HT-29 (cell line): ENCODE results near the gene KLRF2. TPM values are rescaled to one million over a fixed set of nuclear protein-coding genes. Genes with fewer than 3 reads are reported as not detected.

Source experiments
- DNase-seq: peaks from one replicate; pipeline ENCODE4 v3.0.0-alpha.2; 2015; ENCODE audit warnings: low spot score
- total RNA-seq: library from RNA; depleted of rRNA; stranded (reverse); fragments of >200 nt; shearing (Covaris generic); gene quantifications from 2 replicates; pipeline ENCODE4 v1.2.3, GENCODE V29; 2014

The KLRF2 gene
- total RNA-seq, 1 experiment from 2014 or later: not detected

DNA sequence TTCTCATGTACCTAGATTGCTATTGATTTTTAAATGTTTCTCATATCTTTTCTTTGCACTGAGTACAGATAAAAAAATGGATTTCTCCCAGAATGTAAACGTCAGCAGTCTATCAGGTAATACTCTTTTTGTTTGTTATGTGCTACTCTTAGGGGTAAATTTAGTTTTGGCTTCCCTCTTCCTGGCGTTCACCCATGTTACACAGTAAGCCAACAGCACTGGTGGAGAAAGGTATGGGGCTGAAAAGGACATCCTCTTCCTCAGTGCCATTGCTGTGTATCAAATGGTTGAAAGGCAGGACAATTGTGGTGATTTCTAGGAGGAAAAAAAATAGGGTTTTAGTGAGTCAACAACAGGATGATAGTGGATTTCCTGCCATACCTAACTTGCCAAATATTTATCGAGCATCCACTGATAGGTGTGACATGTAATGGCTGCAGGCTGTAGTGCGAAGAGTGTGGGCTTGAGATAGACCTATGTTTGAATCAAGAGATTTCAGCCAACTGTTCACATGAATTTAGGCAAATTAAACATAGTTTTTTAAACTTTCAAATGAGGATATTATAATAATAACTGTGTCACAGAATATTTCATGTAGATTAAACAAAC, 7.5 kb downstream of the KLRF2 start:
- no peak for DNase-seq

DNA sequence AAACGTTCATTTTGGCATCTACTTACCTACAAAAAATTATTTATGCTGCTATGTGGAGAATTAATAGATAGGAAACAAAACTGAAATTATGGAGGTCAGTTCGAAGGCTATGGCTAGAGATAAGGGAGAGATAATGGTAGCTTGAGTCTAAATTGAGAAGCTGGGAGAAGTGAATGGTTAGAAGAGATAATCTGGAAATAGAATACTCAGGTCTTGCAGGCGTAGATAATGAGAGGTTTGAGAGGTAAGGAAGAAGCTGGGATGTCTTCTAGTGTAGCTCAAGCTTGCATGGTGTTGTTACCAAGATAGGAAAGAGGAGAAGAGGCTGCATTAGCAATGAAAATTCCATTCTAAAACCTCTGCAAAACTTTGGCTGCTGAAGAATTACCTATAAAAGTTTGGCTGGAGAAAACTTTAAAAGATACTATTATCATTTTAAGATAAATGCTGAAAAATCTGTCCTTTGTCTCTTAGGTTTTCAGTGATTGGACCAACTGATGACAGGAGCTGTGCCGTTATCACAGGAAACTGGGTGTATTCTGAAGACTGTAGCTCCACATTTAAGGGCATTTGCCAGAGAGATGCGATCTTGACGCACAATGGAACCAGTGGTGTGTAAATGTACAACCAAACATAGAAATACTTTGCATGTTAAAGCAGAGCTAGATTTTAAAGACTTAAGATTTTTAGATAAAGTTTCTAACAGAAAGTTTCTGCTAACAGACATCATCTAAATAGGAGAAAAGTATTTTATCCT, 14.1 kb downstream of the KLRF2 start:
- no peak for DNase-seq

DNA sequence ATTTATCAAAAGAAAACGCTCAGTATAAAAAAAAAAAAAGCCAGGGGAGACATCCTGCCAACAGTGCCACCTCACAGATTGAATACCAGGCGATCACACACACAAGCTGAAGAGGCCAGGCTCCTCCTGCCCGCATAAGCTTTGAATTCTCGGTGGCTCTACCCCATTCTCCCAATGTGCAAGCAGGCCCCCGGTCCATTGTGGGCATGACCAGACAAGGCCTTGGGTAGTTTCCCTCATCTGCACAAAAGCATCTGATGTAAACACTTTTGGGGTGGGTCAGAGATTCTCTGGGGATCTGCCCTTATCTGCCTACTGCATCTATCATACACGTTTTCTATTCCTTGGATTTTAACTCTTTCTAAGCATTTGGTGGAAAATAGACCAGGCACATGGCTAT, 16.2 kb downstream of the KLRF2 start:
- DNase-seq: no peak

DNA sequence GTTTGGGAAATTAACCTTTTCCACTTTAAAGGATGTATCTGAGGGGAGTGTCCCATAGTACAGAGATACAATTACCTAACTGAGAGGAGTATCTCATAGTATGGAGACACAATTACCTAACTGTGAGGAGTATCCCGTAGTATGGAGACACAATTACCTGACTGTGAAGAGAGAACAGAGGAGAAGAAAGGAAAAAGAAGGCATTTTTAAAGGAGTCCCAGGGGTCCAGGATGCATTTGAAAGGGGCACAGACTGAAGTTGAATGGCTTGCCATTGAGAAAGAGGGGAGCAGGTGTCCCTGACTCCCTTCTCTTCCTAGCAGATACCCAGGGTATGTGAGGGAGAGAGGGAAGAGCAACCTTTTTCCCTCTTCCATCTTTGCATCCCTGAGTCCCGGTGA, 17.9 kb downstream of the KLRF2 start:
- no peak for DNase-seq

DNA sequence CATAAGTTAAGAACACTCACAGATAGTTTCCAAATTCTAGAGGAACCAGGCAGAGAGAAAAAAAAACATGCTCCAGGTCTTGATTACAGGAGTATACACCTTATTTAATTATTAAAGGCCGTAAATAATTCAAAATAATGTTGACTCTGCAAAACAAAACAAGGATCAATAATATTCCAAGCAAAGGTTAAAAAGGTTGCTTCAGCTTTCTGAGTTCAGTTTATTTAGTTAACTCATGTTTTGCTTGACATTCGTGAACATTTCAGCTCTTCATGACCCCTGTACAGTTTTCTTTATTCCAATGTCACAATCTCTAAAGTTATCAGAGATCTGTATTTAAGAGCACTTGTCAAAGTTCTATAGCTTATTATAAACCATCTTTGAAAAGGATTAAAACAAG, 19.6 kb downstream of the KLRF2 start:
- DNase-seq: no peak

DNA sequence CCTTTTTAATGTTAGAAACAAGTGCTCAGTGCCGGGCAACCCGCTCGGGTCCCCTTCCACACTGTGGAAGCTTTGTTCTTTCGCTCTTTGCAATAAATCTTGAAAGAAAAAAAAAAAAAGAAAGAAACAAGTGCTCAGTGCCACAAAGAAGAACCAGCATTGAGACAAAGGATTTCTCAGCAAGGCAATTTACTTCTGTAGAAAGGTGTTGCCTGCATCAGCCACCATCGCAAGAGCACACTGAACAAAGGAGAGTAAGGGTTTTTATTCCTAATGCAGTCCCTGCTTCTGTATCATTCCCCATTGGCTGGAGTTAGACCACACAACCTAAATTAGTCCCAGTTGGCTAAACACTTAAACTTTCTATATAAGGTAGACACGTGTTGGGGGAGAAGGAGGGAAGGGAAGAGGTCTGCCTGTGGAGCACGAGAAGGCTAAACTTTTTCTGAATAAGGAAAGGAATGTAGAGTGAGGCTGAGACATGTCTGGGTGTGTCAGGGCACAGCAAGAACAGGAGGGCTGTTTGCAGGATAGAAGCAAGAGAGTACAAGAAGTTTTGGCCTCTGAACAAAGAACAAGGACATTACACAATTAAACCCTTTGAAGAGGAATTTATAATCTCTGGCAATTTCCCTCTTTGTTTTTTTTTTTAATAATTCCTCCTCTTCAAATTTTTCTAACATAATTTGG, 21.4 kb downstream of the KLRF2 start:
- no peak for DNase-seq

DNA sequence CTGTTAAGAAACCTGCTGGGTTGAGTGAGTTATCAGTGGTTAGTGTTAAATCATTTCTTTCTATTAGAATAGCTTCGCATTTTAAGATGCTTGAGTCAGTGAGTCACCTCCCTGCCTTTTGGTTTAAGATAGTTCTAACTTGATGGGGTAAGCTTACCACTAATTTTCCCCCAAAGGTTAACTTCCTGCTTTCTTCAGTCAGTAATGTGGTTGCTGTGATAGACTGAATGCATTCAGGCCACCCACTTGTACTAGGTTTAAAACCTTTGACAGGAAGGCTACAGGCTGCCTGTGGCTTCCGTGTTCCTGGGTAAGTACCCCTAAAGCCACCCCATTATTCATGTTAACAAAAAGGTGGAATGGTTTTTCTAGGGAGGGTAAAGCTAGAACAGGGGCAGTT, 25.6 kb downstream of the KLRF2 start:
- no peak for DNase-seq

DNA sequence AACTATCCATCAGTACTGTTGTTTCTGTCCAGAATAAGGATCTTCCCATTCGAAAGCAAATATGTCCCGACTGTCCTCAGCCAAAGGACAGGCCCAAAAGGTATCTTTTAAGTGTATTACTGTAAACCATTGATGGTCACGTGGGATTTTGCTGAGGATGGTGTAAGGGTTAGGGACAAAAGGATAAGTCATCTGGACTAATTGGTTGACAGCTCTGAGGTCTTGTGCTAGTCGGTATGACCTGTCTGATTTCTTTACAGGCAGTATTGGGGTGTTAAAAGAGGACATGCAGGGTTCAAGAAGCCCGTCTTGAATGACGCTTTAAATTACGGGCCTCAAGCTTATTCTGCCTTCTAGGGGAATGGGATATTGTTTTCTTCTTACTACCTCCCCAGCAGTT, 26.5 kb downstream of the KLRF2 start:
- no peak for DNase-seq

DNA sequence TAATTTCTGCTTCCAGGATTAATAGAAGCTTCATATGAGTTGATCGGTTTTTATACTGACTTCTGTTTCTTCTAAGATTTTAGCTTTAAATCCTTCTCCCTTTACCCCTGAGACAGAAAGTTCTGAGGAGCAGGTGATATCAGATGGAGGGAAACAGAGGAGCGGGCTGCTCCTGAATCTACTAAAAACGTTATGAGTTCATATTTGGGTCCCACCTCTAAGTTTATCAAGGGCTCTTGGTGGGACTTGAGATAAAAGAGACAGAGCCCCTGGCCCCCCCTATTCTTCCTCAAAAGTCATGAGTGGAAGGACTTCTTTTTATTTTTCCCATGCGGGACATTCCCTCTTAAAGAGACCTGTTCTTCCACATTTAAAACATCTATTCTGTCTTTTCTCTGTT, 27.1 kb downstream of the KLRF2 start:
- no peak for DNase-seq

DNA sequence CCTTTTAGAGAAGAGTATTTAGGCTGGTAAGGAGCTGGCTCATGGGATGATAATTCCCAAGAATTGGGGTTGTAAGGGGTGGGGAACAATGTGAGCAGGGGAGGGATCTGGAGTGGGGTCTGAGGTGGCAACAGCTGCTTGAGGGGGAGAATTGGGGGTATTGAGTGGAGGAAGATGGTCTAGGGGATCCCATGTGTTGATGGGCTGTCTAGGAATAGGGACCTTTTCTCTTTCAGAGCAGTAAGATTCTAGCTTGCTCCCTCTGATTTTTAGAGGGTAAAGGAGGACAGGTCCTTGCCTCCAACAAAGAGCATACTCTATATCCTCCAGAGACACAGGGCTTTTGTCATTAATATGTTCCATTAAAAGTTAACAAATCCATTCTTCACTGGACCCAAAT, 28.4 kb downstream of the KLRF2 start:
- DNase-seq: no peak

DNA sequence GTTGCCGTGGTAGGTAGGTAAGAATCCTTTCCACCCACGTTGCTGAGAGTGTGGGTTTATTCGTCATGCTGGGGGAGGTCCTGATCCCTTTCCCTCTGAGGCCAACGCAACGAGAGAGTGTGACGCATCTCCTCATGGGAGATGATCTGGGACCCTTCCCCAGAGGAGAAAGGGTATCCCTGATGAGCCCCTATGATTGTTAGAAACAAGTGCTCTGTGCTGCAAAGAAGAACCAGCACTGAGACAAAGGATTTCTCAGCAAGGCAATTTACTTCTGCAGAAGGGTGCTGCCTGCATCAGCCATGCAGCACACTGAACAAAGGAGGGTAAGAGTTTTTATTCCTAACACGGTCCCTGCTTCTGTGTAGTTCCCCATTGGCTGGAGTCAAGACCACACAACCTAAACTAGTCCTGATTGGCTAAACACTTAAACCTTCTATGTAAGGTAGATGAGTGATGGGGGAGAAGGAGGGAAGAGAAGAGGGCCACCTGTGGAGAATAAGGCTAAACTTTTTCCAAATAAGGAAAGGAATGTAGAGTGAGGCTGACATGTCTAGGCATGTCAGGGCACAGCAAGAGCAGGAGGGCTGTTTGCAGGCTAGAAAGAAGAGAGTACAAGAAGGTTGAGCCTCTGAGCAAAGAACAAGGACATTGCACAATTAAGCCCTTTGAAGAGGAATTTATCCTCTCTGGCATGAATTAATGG, 29.6 kb downstream of the KLRF2 start:
- DNase-seq: no peak

DNA sequence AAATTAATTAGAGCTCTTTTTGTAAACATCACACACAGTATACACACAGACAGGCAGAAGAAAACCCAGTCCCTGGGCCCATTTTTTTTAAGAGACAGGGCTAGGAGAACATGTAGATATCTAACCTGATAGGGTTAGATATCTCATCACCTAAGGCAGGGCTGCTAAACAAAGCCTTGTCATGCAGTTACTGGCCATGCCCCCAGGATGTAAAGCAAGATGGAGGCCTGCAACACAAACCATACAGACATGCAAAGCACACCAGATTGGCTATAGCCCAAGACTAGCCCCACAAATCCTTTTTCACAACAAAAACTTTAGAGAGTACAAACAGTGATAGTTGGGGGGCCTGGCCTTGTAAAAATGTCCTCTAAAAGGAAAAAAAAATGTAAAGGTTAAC, 30.4 kb downstream of the KLRF2 start:
- DNase-seq: no peak

DNA sequence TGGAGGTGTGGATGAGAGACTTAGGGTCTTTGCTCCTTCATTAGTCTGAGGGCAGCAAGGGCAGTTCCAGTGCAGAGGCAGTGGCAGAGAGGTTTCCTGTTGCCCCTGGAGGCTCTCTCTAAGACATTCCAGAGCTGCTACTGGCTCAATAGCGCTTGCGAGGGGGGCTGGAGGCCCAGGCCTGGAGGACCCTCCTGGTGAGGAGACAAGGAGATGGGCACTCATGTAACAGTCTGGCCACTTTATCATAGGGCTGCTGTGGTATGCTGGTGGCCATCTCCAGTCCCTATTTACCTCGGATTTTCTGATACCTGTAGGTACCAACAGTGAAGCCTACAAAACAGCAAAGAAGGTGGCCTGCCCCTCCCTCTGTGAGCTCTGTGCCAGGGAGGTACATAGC, 38.2 kb downstream of the KLRF2 start:
- no peak for DNase-seq

DNA sequence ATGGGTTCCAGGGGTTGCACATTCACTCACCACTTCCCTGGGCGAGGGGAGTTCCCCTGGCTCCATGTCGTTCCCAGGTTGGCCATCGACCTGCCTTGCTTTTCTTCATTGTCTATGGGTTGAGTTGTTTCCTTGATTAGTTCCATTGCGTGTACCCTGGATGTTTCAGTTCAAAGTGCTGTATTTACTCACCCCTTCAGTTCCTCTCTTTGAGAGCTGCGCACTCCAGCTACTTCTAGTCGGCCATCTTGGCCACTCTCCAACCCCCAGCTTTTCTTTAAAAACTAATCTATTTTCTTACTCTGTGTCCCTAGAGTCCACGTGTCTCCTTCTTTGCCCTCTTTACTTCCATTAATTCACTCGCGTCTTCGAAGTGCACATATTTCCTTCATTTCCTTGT, 39.2 kb downstream of the KLRF2 start:
- no peak for DNase-seq

DNA sequence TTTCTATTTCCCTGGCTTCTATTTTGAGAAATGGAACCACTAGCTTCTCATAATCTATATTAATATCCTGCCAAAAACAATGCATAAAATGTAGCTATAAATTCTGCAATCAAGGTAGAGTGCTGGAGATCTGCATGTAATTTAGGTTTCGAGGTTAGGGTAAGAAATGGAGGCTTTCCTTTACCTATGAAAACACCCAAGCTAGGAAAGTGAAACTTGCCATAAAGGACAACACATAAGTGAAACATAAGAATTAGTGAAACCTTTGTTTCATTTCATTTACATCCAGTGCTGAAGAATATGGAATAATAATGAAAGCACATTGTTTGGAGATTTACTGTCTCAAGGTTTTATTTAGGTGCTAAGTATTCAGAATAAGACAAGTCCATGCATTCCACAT, 41.1 kb downstream of the KLRF2 start:
- no peak for DNase-seq

DNA sequence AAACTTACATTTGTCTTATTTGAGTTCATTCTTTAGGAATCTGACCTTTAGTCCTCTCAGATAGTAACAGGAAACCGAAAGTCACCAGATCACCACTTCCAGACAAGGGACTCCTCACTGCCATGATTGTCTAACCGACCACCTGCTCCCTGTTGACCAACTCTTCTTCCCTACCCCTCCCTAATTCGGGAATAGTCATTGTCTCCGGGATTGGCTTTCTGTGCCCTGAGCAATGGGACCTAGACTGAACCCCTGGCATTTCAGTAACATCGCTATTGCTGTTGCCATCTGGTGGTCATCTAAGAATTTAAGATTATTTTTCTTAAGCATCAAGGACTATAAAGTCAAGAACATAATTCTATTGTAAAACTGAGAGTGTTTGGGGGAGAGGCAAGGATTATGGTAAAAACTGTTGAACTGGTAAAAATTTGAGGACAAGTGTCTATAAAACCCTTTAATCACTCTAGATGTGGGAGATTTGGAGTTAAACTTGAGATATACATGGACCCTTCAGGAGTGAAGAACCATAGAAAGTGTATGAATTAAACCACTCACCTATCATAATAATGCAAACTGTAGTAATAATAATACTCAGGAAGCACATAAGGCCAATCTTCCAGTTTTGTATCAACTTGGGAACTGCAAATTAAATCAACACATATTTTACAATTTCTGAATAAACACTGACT, 44.6 kb downstream of the KLRF2 start:
- DNase-seq: peak; percentile 46

DNA sequence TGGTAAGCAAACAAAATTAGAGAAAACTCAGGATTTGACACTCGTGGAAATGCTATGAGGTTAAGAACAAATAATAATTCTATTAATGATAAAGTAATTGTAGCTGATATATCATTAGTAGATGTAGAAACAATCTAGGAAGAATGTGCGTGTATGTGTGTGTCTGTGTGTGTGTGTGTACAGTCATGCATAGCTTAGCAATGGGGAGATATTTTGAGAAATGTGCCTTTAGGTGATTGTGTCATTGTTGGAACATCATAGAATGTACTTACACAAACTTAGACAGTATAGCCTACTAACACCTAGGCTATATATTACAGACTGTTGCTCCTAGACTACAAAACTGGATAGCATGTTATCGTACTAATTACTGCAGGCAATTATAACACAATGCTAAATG, 45.6 kb downstream of the KLRF2 start:
- DNase-seq: no peak

DNA sequence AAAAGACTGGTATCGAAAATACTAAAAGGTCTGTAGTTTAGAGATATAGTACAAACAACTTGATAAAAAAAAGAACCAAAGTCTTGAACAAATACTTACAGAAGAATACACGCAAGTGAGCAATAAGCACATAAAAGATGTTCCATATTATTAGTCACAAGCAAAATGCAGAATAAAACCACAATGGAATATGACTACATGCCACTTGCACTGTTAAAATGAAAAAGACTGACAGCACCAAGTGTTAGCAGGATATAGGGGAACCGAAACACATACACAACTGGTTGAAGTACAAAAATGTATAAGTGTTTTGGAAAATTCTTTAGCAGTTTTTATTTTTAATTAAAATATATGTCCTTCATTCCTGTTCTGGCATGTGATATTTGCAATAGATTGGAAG, 47.3 kb downstream of the KLRF2 start:
- no peak for DNase-seq

DNA sequence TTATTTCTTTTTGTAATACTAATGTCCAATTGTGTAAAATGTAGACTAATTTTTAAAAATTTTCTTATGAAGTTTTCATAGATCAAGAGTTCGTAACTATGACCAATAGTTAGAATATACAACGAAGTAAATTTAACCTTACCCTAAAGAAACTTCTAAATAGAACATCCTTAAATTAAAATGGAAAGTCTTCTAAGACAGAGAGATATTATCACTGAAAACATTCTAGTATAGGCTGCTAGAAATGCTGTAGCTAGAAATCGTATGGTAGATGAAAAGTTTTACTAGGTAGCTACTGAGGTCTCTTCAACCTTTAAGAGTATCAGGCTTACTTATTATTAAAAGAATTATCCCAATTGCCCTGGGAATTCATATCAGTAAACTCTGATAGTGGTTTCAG, 50.0 kb downstream of the KLRF2 start:
- no peak for DNase-seq

DNA sequence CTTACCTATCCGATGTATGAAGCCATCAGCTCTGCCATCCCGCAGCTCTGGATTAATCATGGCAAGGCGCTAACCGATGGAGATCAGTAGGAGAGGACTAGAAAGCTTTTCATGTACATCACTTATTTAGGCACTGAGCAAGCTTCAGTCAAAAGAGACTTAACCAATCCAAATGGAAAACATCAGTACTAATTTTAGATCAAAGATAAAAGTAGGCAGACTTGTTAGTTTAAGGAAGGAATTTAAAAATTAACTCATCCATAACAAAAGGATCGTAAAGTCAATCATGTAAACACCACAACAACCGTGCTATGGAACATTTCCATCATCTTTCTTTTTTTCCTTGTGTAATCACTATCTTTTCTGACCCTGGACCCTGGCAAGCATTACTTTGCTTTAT, 51.0 kb downstream of the KLRF2 start, which contains the start of gene CLEC2A:
CLEC2A (minus strand) TSS at position 101 of the 400 bp plus-strand sequence; CDS start at position 60, 41 bp downstream.
- DNase-seq: no peak

DNA sequence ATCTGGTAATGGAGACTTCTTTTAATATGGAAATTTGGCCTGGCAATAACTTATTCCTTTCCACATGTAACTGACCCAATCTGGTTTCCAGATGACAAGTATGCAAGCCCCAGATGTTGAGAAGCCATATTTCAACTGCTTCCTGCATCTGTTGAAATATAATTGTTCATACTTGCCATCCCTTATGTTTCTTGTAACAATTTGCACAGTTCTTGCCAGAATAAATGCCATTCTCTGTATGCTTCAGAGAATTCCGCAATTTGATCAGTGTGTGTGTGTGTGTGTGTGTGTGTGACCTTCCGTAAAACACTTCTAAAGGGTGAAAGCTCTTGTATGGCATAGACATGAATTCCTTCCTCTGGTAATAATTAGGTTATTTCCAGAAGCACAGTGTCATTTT, 52.7 kb downstream of the KLRF2 start:
- no peak for DNase-seq

DNA sequence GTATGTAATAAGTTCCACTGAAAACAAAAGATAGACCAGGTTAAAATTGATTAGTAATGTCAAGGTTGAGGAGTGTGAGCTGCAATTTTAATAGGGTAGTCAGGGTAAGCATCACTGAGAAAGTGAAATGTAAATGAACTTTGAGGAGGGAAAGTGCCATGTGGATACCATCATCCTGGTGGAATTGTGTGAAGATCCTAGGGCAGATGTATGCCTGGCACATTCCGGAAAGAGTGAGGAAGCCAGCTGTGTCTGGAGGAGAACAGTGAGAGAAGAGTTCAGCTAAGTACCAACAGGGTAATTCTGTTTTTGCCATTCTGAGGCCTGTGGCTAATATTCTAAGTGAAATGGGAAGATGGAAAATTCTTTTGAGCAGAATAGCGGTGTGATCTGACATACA, 53.7 kb downstream of the KLRF2 start:
- DNase-seq: no peak
